ENCODE data around the gene XKR7.

- TF ChIP-seq CTCF (IDR thresholded peaks at IDR 0.05) (no peak), POLR2A (IDR thresholded peaks at IDR 0.05; ENCODE audit: low read depth) (no peak), EP300 (IDR thresholded peaks at IDR 0.05) (no peak), POLR2AphosphoS5 (IDR thresholded peaks at IDR 0.05) (no peak)
Observed at GRCh38 chr20:31922181-31922580, 45.8 kb upstream of the XKR7 start.

All from esophagus muscularis mucosa (tissue), 4 donors.